OCI-LY7 (cell line): Measurements from ENCODE around the gene CAB39.

Experiments used
- EZH2phosphoT487 ChIP-seq: fragments of 200-600 bp; sonication (generic); IDR thresholded peaks from 2 replicates; pipeline ENCODE4 v1.6.1; 2018; ENCODE audit warnings: low read depth, borderline replicate concordance, mild to moderate bottlenecking, mixed run types, antibody characterized with exemption, low read length, moderate library complexity, mixed read lengths
- TF ChIP-seq, protein P1 (sequence below): fragments of 200-600 bp; sonication (generic); conservative IDR thresholded peaks from 2 replicates; pipeline ENCODE4 v1.5.1; 2014; ENCODE audit warnings: mild to moderate bottlenecking, antibody characterized with exemption, low read length, moderate library complexity, mixed read lengths

DNA sequence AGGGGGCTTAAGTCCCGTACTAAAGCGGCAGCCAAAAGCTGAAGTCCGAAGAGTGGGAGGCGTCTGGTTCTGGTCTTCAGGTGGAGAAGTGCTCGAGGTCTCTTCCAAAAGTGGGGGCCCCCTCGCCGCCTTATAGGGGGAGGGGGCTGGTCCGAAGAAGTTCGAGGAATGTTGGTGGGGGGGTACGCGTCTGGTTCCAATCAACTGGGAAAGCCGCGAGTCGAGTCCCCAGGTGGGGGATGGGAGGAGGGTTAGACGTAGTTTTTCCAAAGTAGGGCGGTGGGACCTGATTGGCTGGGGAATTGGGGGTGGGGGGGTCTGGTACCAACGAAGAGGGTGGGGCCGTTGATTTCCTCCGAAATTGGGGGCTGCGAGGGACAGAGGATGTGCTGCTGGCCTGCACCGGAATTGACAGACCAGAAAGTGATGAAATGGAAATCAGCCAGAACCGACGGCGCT, 152.7 kb downstream of the CAB39 start:
- TF ChIP-seq, protein P1, sequence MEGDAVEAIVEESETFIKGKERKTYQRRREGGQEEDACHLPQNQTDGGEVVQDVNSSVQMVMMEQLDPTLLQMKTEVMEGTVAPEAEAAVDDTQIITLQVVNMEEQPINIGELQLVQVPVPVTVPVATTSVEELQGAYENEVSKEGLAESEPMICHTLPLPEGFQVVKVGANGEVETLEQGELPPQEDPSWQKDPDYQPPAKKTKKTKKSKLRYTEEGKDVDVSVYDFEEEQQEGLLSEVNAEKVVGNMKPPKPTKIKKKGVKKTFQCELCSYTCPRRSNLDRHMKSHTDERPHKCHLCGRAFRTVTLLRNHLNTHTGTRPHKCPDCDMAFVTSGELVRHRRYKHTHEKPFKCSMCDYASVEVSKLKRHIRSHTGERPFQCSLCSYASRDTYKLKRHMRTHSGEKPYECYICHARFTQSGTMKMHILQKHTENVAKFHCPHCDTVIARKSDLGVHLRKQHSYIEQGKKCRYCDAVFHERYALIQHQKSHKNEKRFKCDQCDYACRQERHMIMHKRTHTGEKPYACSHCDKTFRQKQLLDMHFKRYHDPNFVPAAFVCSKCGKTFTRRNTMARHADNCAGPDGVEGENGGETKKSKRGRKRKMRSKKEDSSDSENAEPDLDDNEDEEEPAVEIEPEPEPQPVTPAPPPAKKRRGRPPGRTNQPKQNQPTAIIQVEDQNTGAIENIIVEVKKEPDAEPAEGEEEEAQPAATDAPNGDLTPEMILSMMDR, result no peak
- TF ChIP-seq EZH2phosphoT487, result no peak
